LNCaP clone FGC (cell line): ENCODE measurements around the gene POC1B.

Experiments used
- DNase-seq: peaks from one replicate; pipeline ENCODE4 v3.0.0-alpha.2; 2011; ENCODE audit warnings: low read depth
- H3K4me3 ChIP-seq: 2 replicates; pipeline ENCODE4 v1.5.1; 2011; ENCODE audit warnings: mild to moderate bottlenecking, low read depth, low read length, control low read depth
- TF ChIP-seq, protein P1 (sequence below): IDR thresholded peaks from 2 replicates; pipeline ENCODE4 v1.5.1; 2012; ENCODE audit warnings: mild to moderate bottlenecking; ENCODE audit not compliant: control insufficient read depth, insufficient read depth; ENCODE audit errors: extremely low read depth

The POC1B gene

DNA sequence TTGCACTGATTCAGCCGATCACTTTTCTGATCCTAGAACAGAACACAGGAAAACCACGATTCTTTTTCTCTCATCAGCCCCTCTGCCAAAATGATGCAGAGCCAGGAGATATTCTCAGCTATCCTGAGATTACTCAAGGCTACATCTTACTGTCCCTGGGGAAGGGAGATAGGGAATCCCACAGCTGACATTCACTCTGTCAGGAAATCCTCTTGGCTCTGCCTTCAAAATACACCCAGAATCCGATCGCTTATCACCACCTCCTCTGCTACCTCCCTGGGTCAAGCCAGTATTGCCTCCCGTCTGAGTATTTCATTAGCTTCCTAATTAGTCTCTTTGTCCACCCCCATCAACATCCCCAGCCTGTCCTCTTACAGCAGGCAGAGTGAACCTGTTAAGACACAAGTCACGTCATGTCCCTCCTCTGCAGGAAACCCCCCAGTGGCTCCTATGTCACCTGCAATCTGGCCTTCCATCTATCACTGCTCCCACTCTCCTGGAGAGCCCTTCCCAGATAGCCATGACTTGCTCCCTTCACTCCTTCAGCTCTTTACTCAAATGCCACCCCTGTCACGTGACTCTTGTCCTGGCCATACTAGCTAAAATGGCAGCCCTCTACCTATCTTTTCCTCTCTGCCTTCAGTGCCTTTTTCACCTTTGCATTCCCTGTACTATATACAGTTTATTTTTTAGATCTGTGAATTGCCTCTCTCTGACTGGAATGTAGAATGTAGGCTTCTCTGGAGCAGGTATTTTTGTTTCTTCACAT lies 71.6 kb downstream of the POC1B start:
- TF ChIP-seq, protein P1, sequence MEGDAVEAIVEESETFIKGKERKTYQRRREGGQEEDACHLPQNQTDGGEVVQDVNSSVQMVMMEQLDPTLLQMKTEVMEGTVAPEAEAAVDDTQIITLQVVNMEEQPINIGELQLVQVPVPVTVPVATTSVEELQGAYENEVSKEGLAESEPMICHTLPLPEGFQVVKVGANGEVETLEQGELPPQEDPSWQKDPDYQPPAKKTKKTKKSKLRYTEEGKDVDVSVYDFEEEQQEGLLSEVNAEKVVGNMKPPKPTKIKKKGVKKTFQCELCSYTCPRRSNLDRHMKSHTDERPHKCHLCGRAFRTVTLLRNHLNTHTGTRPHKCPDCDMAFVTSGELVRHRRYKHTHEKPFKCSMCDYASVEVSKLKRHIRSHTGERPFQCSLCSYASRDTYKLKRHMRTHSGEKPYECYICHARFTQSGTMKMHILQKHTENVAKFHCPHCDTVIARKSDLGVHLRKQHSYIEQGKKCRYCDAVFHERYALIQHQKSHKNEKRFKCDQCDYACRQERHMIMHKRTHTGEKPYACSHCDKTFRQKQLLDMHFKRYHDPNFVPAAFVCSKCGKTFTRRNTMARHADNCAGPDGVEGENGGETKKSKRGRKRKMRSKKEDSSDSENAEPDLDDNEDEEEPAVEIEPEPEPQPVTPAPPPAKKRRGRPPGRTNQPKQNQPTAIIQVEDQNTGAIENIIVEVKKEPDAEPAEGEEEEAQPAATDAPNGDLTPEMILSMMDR, result no peak
- no peak for DNase-seq
- H3K4me3 ChIP-seq, result no peak overlapping the region

DNA sequence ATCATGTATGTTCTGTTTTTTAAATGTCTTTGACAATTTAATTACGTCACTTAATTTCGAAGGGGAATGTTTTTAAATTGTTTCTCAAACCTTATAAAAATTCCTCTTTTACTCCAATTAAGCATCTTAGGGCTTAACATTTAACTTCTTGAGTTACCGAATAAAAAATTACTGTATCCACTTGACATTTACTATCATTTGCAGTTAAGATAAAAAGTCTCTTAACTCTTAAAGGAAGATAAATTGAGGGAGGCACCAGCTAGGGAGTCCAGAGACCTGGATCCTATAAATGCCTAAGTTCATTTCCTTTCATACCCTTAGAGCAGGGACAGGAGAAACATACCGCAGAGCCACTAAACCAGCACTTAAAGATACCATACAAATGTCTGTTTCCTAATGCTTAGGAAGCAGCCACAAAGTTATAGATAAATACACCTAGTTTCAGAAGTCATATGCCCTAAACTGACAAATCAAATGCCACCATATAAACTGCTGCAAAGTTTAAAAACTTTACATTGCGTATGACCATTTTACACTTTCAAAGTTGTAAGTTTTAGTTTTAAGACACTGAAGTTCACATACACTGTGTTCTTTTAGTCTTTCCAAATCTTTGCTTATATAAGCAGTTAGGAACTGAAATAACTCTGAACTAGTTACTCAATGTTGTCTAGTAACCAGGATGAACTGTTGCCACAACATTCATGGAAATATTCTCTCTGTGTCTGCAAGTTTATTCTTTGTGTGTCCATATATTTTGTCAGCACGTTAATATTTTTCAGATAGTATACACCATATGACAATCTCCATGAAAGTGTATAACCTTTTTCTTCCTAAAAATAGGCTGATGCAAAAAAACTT lies 72.5 kb downstream of the POC1B start:
- TF ChIP-seq, protein P1, result no peak
- DNase-seq, result no peak
- H3K4me3 ChIP-seq, result no peak overlapping the region

DNA sequence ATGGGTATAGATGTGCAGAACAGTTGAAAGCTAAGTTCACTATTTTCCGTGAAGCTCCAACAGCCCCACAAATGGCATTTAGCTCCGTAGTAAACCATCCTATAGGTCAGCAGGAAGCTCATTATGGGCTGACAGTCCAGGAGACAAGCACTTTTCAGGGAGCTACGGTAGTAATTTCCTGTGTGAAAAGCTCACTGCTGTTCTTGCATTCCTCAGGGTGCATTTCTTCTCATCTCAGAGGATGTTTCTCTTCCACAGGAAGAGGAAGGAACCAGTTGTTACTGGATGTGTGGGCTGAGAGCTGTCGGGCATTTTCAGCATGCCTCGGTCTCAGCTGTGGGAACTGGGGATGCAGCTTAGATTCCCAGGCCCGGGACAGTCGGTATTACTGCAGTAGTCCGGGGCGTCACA lies 74.0 kb downstream of the POC1B start:
- no peak for DNase-seq
- no peak overlapping the region for H3K4me3 ChIP-seq
- TF ChIP-seq, protein P1, result no peak

DNA sequence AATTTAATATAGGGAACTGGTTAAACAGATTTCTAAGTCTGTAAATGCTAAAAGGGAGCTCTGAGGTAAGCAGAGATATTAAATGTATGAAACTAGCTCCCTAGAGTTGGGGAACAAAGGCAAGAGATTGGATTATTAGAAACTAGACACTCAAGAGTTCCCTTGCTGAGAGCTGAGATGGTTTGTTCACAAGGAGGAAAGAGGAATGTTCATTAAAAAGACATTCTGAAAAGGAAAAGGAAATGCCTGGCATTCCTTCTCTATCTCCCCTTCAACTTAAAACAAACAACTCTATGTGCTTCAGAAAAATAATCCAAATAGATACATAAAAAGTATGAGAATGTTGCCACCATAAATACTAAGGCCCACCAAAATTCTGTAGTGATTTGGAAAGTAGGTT lies 74.9 kb downstream of the POC1B start:
- no peak for DNase-seq
- no peak overlapping the region for H3K4me3 ChIP-seq
- TF ChIP-seq, protein P1, result no peak

DNA sequence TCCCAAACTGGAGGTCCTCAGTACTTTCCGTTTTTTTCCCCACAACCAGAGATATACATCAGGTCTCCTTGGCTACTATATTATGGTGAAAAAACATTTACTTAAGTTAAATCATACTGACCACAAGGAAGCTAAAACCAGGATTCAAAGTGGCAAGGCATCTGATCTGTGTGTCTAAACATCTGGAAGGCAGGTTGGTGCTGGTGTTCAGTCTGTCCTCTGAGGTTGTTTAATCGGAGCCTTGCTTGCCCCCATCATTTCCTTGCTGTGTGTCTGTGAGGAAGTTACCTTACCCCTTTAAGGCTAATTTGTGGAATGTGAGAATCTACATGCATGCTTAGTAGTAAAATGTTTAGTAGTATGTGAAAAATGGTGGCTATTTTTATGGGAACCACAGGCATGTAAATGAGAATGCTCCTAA lies 76.9 kb downstream of the POC1B start:
- TF ChIP-seq, protein P1, result no peak
- no peak overlapping the region for H3K4me3 ChIP-seq
- DNase-seq, result no peak

DNA sequence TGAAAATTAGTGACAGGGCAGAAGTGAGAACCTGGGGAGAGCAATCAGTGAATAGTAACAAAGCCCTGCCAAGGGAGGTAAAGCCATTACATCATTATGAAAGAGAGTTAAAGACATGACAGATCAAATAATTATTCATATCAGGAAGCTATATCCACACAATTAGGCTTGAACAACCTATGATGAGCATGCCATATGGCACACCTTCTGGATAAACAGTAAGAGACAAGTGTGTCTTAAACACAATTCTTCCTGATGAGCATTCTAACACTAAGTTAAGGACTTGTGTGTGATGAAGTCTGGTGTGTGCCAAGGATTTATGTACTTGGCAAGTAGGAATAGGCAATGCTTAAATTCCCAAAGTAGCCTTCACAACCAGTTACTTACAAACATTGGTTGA lies 77.3 kb downstream of the POC1B start:
- TF ChIP-seq, protein P1, result no peak
- no peak for DNase-seq
- no peak overlapping the region for H3K4me3 ChIP-seq
